A673 (cell line): ENCODE measurements around the gene FGR. TPM values are rescaled to one million over a fixed set of nuclear protein-coding genes. Genes with fewer than 3 reads are reported as not detected.
A peak's percentile ranks its signal among the peaks of the same experiment; 100 is the strongest.

Source experiments
- BruUV-seq: library from RNA; stranded (reverse); fragments of 400-500 nt; replicated peaks from 2 replicates; lab custom pipeline; 2021; lab: Mats Ljungman, UMichigan
- CTCF ChIA-PET: fragments of 300-600 bp; sonication (Branson Sonifier 250); formaldehyde crosslinking; loops from one replicate; lab custom pipeline; 2022; ENCODE audit warnings: antibody characterized with exemption; lab: Charles Lee
- POLR2A ChIA-PET: fragments of 300-600 bp; sonication (Branson Sonifier 250); formaldehyde crosslinking; loops from one replicate; lab custom pipeline; 2022; ENCODE audit warnings: antibody characterized with exemption; ENCODE audit not compliant: low non-redundant PET; lab: Charles Lee
- DNase-seq: peaks from one replicate; pipeline ENCODE4 v3.0.0-alpha.2; 2015; ENCODE audit warnings: low spot score
- H3K27ac ChIP-seq: fragments of 200-600 bp; sonication (generic); 2 replicates; pipeline ENCODE4 v1.5.1; 2016; ENCODE audit warnings: mixed run types, low read depth, mild to moderate bottlenecking, mixed read lengths, antibody characterized with exemption, low read length; ENCODE audit not compliant: poor library complexity, severe bottlenecking
- H3K27me3 ChIP-seq: fragments of 200-600 bp; sonication (generic); replicated peaks from 2 replicates; pipeline ENCODE4 v1.6.1; 2017; ENCODE audit warnings: mixed run types, low read depth, mild to moderate bottlenecking, mixed read lengths, antibody characterized with exemption, low read length; ENCODE audit not compliant: insufficient read depth, poor library complexity
- H3K36me3 ChIP-seq: fragments of 200-600 bp; sonication (generic); 2 replicates; pipeline ENCODE4 v1.6.1; 2016; ENCODE audit warnings: mixed run types, mild to moderate bottlenecking, mixed read lengths, antibody characterized with exemption, low read length; ENCODE audit not compliant: insufficient read depth, poor library complexity, severe bottlenecking
- H3K4me1 ChIP-seq: fragments of 200-600 bp; sonication (generic); 2 replicates; pipeline ENCODE4 v1.6.1; 2017; ENCODE audit warnings: mixed run types, mild to moderate bottlenecking, mixed read lengths, antibody characterized with exemption, low read length; ENCODE audit not compliant: insufficient read depth, poor library complexity, severe bottlenecking
- H3K4me3 ChIP-seq: fragments of 200-600 bp; sonication (generic); 2 replicates; pipeline ENCODE4 v1.5.1; 2016; ENCODE audit warnings: low read depth, mixed run types, mild to moderate bottlenecking, mixed read lengths, low read length; ENCODE audit not compliant: poor library complexity, severe bottlenecking
- H3K9me3 ChIP-seq: fragments of 200-600 bp; sonication (generic); 2 replicates; pipeline ENCODE4 v1.6.1; 2016; ENCODE audit warnings: mixed run types, low read depth, mild to moderate bottlenecking, mixed read lengths, antibody characterized with exemption, low read length; ENCODE audit not compliant: poor library complexity, severe bottlenecking
- CTCF ChIP-seq: fragments of 300-800, 200-600 bp; sonication (generic); conservative IDR thresholded peaks from 2 replicates; pipeline ENCODE4 v1.5.1; 2017; ENCODE audit warnings: low read depth, mild to moderate bottlenecking, antibody characterized with exemption, low read length, moderate library complexity, mixed read lengths
- EZH2 ChIP-seq: fragments of 200-600 bp; sonication (generic); IDR thresholded peaks from 2 replicates; pipeline ENCODE4 v1.6.1; 2017; ENCODE audit warnings: borderline replicate concordance, low read depth, mild to moderate bottlenecking, mixed read lengths, antibody characterized with exemption, low read length; ENCODE audit not compliant: poor library complexity, severe bottlenecking
- intact Hi-C: fragments of 100-400 bp; cut with micrococcal nuclease; formaldehyde crosslinking; loops from one replicate; pipeline ENCODE4 v1.10.0; 2022; ENCODE audit not compliant: unreplicated experiment
- total RNA-seq: library from RNA; stranded (reverse); gene quantifications from 2 replicates; pipeline ENCODE4 v1.2.3, GENCODE V29; 2021

FGR gene
- total RNA-seq, 1 experiment from 2014 or later: not detected

- Histone ChIP-seq H3K27ac (peak within 1 kb of the TSS; percentile 62), H3K4me1 (peaks cover 9% of the 10 kb centered on the region), H3K27me3 (no peaks in the 10 kb centered on the region), H3K4me3 (peak within 1 kb of the TSS; percentile 40), H3K9me3 (no peaks in the 10 kb centered on the region), H3K36me3 (no peaks in the 10 kb centered on the region)
- ChIA-PET CTCF (interaction anchor here (0.5 to 1.1 kb wide), 2 partner anchors 53 to 97 kb away, joined by 4 to 5 read pairs; partner anchors contain the start of gene FAM76A), POLR2A (interaction anchor here (0.9 kb wide), 1 partner anchor 54 kb away, joined by 3 read pairs; the partner anchor contains the start of gene FAM76A)
- DNase-seq: peak; percentile 99
- TF ChIP-seq EZH2 (no peak), CTCF (peak; percentile 49)
- intact Hi-C loops: no loop called here
- no TSS peak for BruUV-seq
Measured at GRCh38 chr1:27671964-27672749, 37.2 kb upstream of the FGR start, which contains the start of gene IFI6. Gene IFI6, minus strand, starts transcription at chr1:27672192. Its CDS starts 2,878 bp downstream, at chr1:27669314.

GRCh38 chr1:27669876-27670275 lies 34.9 kb upstream of the FGR start:
- BruUV-seq: no TSS peak
- Histone ChIP-seq H3K36me3 (no peaks in the 10 kb centered on the region), H3K4me1 (peaks cover 9% of the 10 kb centered on the region), H3K4me3 (no peak overlapping the region), H3K27ac (no peak overlapping the region), H3K27me3 (no peaks in the 10 kb centered on the region), H3K9me3 (no peaks in the 10 kb centered on the region)
- no peak for TF ChIP-seq CTCF
- no peak for TF ChIP-seq EZH2
- intact Hi-C loops: loop anchor here (5.0 kb wide), 1 partner anchor 268 kb away; no protein-coding TSS in a partner anchor
- ChIA-PET CTCF (interaction anchor here (0.6 to 1.2 kb wide), 10 partner anchors 11 to 1002 kb away, joined by 3 to 8 read pairs (median 5); partner anchors contain the start of genes AHDC1, FAM76A and STX12), POLR2A (interaction anchor here (0.5 kb wide), 1 partner anchor 513 kb away, joined by 8 read pairs; no protein-coding TSS in a partner anchor)
- no peak for DNase-seq

- Histone ChIP-seq H3K36me3 (no peaks in the 10 kb centered on the region), H3K27me3 (no peaks in the 10 kb centered on the region), H3K4me1 (peaks cover 9% of the 10 kb centered on the region), H3K27ac (no peak overlapping the region), H3K4me3 (peak overlapping the region; percentile 34), H3K9me3 (no peaks in the 10 kb centered on the region)
- intact Hi-C loops: loop anchor here (5.0 kb wide), 1 partner anchor 267 kb away; no protein-coding TSS in a partner anchor
- DNase-seq: peak; percentile 74
- no peak for TF ChIP-seq EZH2
- peak; percentile 94 for TF ChIP-seq CTCF
- POLR2A ChIA-PET: interaction anchor here (0.5 kb wide), 1 partner anchor 512 kb away, joined by 8 read pairs; no protein-coding TSS in a partner anchor
- CTCF ChIA-PET: interaction anchor here (0.6 to 1.2 kb wide), 11 partner anchors 10 to 1003 kb away, joined by 3 to 8 read pairs (median 5); partner anchors contain the start of genes AHDC1, FAM76A and STX12
- BruUV-seq: no TSS peak
Measured at GRCh38 chr1:27668808-27669723, 34.1 kb upstream of the FGR start.
